Measurements from ENCODE around the gene SLC25A43. TPM values are rescaled to one million over a fixed set of nuclear protein-coding genes. Genes with fewer than 3 reads are reported as not detected.

Gene SLC25A43
- total RNA-seq, 1 donor from 2014 or later = 15.0 TPM

GRCh38 chrX:119500061-119500800, 101.1 kb downstream of the SLC25A43 start:
- no peak overlapping the region for H3K4me3 ChIP-seq (ENCODE audit: low read depth, low read length)
- TF ChIP-seq CTCF (conservative IDR thresholded peaks at IDR 0.05; ENCODE audit: low read depth, low read length) = no peak
- DNase-seq (ENCODE audit: low read depth) = no peak

GRCh38 chrX:119501511-119502148, 102.5 kb downstream of the SLC25A43 start:
- TF ChIP-seq CTCF (conservative IDR thresholded peaks at IDR 0.05; ENCODE audit: low read depth, low read length) = no peak
- DNase-seq (ENCODE audit: low read depth) = no peak
- no peak overlapping the region for H3K4me3 ChIP-seq (ENCODE audit: low read depth, low read length)

- no peak for DNase-seq (ENCODE audit: low read depth)
- H3K4me3 ChIP-seq (ENCODE audit: low read depth, low read length) = no peak overlapping the region
- TF ChIP-seq CTCF (conservative IDR thresholded peaks at IDR 0.05; ENCODE audit: low read depth, low read length) = no peak
These were observed 103.8 kb downstream of the SLC25A43 start for GRCh38 chrX:119502727-119503483.

DNA sequence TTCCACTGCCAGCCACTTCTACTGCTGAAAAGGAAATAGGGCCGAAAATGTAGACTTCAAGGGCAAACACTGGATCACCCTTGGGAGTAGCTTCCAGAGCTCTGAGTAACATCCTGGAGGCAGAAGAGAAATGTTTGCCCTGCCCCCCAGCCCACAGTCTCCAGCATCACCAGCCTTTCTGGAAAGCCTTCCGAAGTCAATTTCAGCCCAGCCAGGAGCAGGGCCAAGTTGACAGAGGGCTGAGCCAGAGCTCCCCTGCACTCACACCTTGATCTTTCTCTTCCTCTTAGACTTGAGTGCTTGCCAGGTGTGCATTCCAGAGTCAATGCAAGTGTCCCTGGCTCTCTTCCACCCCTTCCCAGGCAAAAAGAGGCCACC, 104.3 kb downstream of the SLC25A43 start:
- no peak for TF ChIP-seq CTCF (conservative IDR thresholded peaks at IDR 0.05; ENCODE audit: low read depth, low read length)
- H3K4me3 ChIP-seq (ENCODE audit: low read depth, low read length) = no peak overlapping the region
- no peak for DNase-seq (ENCODE audit: low read depth)

Other genes starting within 250 kb of the SLC25A43 start
- 112 and 137 TPM in 2 replicates for gene PGRMC1, start 163.1 kb upstream of the SLC25A43 start, total RNA-seq
- 298 and 821 TPM in 2 replicates for gene SLC25A5, start 69.1 kb downstream of the SLC25A43 start, total RNA-seq
- 12.2 and 28.4 TPM in 2 replicates for gene STEEP1, start 166.1 kb downstream of the SLC25A43 start, total RNA-seq
- 28.1 and 40.2 TPM in 2 replicates for gene UBE2A, start 175.2 kb downstream of the SLC25A43 start, total RNA-seq
- gene NKRF, start 207.1 kb downstream of the SLC25A43 start, total RNA-seq = 5.8 and 7.1 TPM in 2 replicates